Measurements from ENCODE around the gene TMEM63B. TPM values are rescaled to one million over a fixed set of nuclear protein-coding genes. Genes with fewer than 3 reads are reported as not detected.

TMEM63B gene
- total RNA-seq, 2 donors from 2014 or later: 50.9 to 113 TPM

DNA sequence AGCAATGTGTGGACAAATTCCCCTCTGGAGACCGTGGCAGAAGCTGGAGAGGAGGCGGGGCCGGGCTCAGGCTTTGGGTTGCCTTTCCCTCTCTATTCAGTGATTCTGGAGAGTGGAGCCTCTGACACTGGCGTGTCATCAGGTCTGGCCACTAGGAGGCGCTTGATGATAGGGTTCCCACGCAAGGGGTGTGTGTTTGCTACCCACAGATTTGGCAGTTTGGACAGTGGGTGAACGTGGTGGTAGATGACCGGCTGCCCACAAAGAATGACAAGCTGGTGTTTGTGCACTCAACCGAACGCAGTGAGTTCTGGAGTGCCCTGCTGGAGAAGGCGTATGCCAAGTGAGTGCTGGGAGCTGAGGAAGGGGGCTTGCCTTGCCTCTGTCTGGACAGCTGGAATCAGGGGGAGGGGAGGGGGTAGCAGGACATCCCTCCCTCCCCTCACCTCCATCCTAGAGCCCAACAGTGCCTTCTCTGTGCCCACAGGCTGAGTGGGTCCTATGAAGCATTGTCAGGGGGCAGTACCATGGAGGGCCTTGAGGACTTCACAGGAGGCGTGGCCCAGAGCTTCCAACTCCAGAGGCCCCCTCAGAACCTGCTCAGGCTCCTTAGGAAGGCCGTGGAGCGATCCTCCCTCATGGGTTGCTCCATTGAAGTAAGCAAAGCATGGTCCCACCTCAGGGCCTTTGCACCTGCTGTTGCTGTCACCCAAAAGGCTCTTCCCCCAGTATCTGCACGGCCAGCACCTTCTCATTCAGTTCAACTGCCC is 45.6 kb downstream of the TMEM63B start:
- no peak overlapping the region for H3K4me3 ChIP-seq
- H3K27me3 ChIP-seq (replicated peaks; ENCODE audit: insufficient read depth): no peaks in the 10 kb centered on the region
- H3K9me3 ChIP-seq: no peaks in the 10 kb centered on the region
- peak; percentile 81 for DNase-seq (ENCODE audit: low spot score)
- intact Hi-C loops (cut with DNase I): loop anchor here (1.0 to 10.0 kb wide), 2 partner anchors 61 to 162 kb away; no protein-coding TSS in a partner anchor
- no peaks in the 10 kb centered on the region for H3K4me1 ChIP-seq (replicated peaks)
- no peak overlapping the region for H3K27ac ChIP-seq
- WGBS: 26% methylated on average over 15 of the region's 15 CpGs
- TF ChIP-seq, protein P1, sequence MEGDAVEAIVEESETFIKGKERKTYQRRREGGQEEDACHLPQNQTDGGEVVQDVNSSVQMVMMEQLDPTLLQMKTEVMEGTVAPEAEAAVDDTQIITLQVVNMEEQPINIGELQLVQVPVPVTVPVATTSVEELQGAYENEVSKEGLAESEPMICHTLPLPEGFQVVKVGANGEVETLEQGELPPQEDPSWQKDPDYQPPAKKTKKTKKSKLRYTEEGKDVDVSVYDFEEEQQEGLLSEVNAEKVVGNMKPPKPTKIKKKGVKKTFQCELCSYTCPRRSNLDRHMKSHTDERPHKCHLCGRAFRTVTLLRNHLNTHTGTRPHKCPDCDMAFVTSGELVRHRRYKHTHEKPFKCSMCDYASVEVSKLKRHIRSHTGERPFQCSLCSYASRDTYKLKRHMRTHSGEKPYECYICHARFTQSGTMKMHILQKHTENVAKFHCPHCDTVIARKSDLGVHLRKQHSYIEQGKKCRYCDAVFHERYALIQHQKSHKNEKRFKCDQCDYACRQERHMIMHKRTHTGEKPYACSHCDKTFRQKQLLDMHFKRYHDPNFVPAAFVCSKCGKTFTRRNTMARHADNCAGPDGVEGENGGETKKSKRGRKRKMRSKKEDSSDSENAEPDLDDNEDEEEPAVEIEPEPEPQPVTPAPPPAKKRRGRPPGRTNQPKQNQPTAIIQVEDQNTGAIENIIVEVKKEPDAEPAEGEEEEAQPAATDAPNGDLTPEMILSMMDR (IDR thresholded peaks at IDR 0.05): peak; percentile 76 to 94 (median 92)
- TF ChIP-seq POLR2AphosphoS5 (IDR thresholded peaks at IDR 0.05): peak; percentile 72
- TF ChIP-seq POLR2A (IDR thresholded peaks at IDR 0.05): no peak
- no peaks in the 10 kb centered on the region for H3K36me3 ChIP-seq

DNA sequence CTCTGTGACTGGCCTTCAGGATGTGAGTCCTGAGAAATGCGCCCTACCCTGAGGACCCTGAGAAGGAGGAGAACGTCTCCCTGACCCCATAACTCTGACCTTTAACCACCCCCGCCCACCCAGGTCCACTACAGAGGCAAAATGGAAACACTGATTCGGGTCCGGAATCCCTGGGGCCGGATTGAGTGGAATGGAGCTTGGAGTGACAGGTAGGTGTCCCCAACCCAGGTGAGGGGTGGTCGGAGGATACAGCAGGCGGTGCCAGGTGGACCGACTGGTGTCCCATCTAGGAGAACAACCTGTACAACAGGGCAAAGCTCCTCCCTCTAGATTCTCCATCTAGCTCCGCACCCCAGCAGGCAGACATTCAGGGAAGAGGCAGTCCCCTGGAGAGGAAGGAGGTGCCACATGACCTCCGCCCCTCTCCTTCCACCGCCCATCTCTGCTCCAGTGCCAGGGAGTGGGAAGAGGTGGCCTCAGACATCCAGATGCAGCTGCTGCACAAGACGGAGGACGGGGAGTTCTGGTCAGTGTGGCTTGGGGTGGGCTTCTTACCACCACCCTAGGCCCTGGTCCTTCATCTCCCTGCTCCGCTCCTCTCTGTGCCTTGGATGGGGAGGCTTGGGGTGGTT is 48.9 kb downstream of the TMEM63B start:
- Histone ChIP-seq H3K4me3 (no peak overlapping the region), H3K27ac (no peak overlapping the region), H3K4me1 (replicated peaks) (no peaks in the 10 kb centered on the region), H3K27me3 (replicated peaks; ENCODE audit: insufficient read depth) (no peaks in the 10 kb centered on the region), H3K36me3 (no peaks in the 10 kb centered on the region), H3K9me3 (no peaks in the 10 kb centered on the region)
- DNase-seq (ENCODE audit: low spot score): no peak
- TF ChIP-seq, protein P1 (IDR thresholded peaks at IDR 0.05): no peak
- TF ChIP-seq POLR2A (IDR thresholded peaks at IDR 0.05): no peak
- TF ChIP-seq POLR2AphosphoS5 (IDR thresholded peaks at IDR 0.05): no peak
- 77% methylated on average over 15 of the region's 15 CpGs for WGBS
- intact Hi-C loops (cut with DNase I): loop anchor here (10.0 kb wide), 1 partner anchor 159 kb away; no protein-coding TSS in a partner anchor

- Histone ChIP-seq H3K27me3 (replicated peaks; ENCODE audit: insufficient read depth) (no peaks in the 10 kb centered on the region), H3K27ac (no peak overlapping the region), H3K36me3 (no peaks in the 10 kb centered on the region), H3K4me3 (no peak overlapping the region), H3K4me1 (replicated peaks) (no peaks in the 10 kb centered on the region), H3K9me3 (no peaks in the 10 kb centered on the region)
- TF ChIP-seq POLR2AphosphoS5 (IDR thresholded peaks at IDR 0.05) (no peak), POLR2A (IDR thresholded peaks at IDR 0.05) (no peak)
- TF ChIP-seq, protein P1 (IDR thresholded peaks at IDR 0.05): no peak
- WGBS: 76% methylated on average over 23 of the region's 24 CpGs
- no peak for DNase-seq (ENCODE audit: low spot score)
- intact Hi-C loops (cut with DNase I): loop anchor here (10.0 kb wide), 1 partner anchor 158 kb away; no protein-coding TSS in a partner anchor
Measured at GRCh38 chr6:44176762-44177509, 49.6 kb downstream of the TMEM63B start.

DNA sequence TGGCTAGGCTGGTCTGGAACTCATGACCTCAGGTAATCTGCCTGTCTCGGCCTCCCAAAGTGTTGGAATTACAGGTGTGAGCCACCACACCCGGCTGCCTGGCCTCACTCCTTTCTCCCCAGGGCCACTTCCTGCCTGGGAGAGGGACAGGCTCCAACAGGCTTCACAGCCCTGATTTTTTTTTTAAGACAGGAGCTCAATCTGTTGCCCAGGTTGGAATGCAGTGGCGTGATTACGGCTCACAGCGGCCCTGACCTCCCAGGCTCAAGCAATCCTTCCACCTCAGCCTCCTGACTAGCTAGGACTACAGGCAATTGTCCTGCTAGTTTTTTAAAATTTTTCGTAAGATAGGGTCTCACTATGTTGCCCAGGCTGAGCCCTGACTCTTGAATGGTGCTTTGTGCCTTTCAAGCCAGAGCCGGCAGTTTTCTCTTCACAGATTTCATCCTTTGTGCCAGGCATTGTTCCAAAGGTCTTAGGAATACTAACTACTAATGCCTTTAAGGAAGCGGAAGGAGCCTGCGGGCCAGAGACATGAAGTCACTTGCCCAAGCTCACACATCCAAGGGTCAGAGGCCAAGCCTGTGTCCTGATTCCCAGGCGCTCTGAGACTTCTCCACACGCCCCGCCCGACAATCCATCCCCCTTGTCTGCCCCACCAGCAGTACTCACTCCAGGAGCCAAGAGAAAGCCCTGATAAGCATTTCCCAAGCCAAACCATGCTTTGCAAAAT is 50.5 kb downstream of the TMEM63B start:
- H3K4me1 ChIP-seq (replicated peaks): no peaks in the 10 kb centered on the region
- H3K4me3 ChIP-seq: no peak overlapping the region
- no peaks in the 10 kb centered on the region for H3K36me3 ChIP-seq
- intact Hi-C loops (cut with DNase I): loop anchor here (10.0 kb wide), 1 partner anchor 157 kb away; no protein-coding TSS in a partner anchor
- DNase-seq (ENCODE audit: low spot score): no peak
- no peak overlapping the region for H3K27ac ChIP-seq
- no peaks in the 10 kb centered on the region for H3K9me3 ChIP-seq
- no peak for TF ChIP-seq POLR2A (IDR thresholded peaks at IDR 0.05)
- TF ChIP-seq, protein P1 (IDR thresholded peaks at IDR 0.05): no peak
- no peak for TF ChIP-seq POLR2AphosphoS5 (IDR thresholded peaks at IDR 0.05)
- H3K27me3 ChIP-seq (replicated peaks; ENCODE audit: insufficient read depth): no peaks in the 10 kb centered on the region
- 75% methylated on average over 13 of the region's 13 CpGs for WGBS

All from prostate gland (tissue), 2 donors.